Endothelial cell of umbilical vein (primary cell): ENCODE results near the gene PDE6C. TPM values are rescaled to one million over a fixed set of nuclear protein-coding genes. Genes with fewer than 3 reads are reported as not detected.

Source experiments
- polyA plus RNA-seq, 4 experiments: library from polyadenylated mRNA; depleted of rRNA in 3 of 4; stranded (reverse) in 3 of 4; unstranded in 1 of 4; fragments of >200 nt; gene quantifications; 2 replicates each; pipeline versions ENCODE4 v1.2.1 to v1.2.3, GENCODE V29; 2011 to 2012; ENCODE audit warnings: missing spikeins in 1 of 4
- total RNA-seq: library from RNA; stranded (reverse); gene quantifications from 2 replicates; pipeline ENCODE4 v1.2.3, GENCODE V29; 2021

The PDE6C gene
- total and polyA plus RNA-seq, 2 donors (not counting 3 experiments of a cell fraction or from before 2014, with no cell fraction given), result not detected

Other genes with a start within 250 kb of the PDE6C start
- gene MYOF, start 130.2 kb upstream of the PDE6C start, total RNA-seq, result 342 and 379 TPM in 2 replicates
- 66.6 and 98.4 TPM in 2 replicates for gene MYOF, start 130.2 kb upstream of the PDE6C start, polyA plus RNA-seq
- gene CEP55, start 115.9 kb upstream of the PDE6C start, total RNA-seq, result 58.9 and 63.0 TPM in 2 replicates
- 13.8 and 17.4 TPM in 2 replicates for gene CEP55, start 115.9 kb upstream of the PDE6C start, polyA plus RNA-seq
- gene FFAR4, start 45.9 kb upstream of the PDE6C start, total RNA-seq, result not detected in 2 replicates
- not detected in 2 replicates for gene FFAR4, start 45.9 kb upstream of the PDE6C start, polyA plus RNA-seq
- not detected in 2 replicates for gene RBP4, start 11.3 kb upstream of the PDE6C start, total RNA-seq
- gene RBP4, start 11.3 kb upstream of the PDE6C start, polyA plus RNA-seq, result not detected in 2 replicates
- 17.2 and 24.4 TPM in 2 replicates for gene FRA10AC1, start 90.1 kb downstream of the PDE6C start, total RNA-seq
- 3.0 and 4.0 TPM in 2 replicates for gene FRA10AC1, start 90.1 kb downstream of the PDE6C start, polyA plus RNA-seq
- gene LGI1, start 145.4 kb downstream of the PDE6C start, total RNA-seq, result not detected in 2 replicates
- gene LGI1, start 145.4 kb downstream of the PDE6C start, polyA plus RNA-seq, result not detected in 2 replicates